ENCODE results near the gene VASP. TPM values are rescaled to one million over a fixed set of nuclear protein-coding genes. Genes with fewer than 3 reads are reported as not detected.

Gene VASP
- total RNA-seq, 1 donor = 71.3 TPM

GRCh38 chr19:45473682-45474605 is 33.3 kb upstream of the VASP start:
- H3K27ac ChIP-seq (ENCODE audit: low read depth, low read length) = no peak overlapping the region
- DNase-seq (ENCODE audit: insufficient read length, low spot score, missing footprints) = peak; percentile 58
- TF ChIP-seq CTCF (IDR thresholded peaks at IDR 0.05; ENCODE audit: extremely low read depth, low read depth, low read length) = no peak
- no peaks in the 10 kb centered on the region for H3K9me3 ChIP-seq (ENCODE audit: low read depth, low read length)
- H3K79me2 ChIP-seq (ENCODE audit: insufficient read depth, low read length) = peaks cover 44% of the 10 kb centered on the region
- H3K4me2 ChIP-seq (ENCODE audit: insufficient read depth, low read length) = no peak overlapping the region
- H3K36me3 ChIP-seq (ENCODE audit: insufficient read depth, low read length) = peaks cover 8% of the 10 kb centered on the region
- H3K4me3 ChIP-seq (ENCODE audit: insufficient read depth, low read length) = no peak overlapping the region
- H2AFZ ChIP-seq (ENCODE audit: low read length) = no peak overlapping the region
- no peaks in the 10 kb centered on the region for H3K27me3 ChIP-seq (ENCODE audit: insufficient read depth, low read length)
- H4K20me1 ChIP-seq (ENCODE audit: insufficient read depth, low read length) = no peaks in the 10 kb centered on the region
- H3K4me1 ChIP-seq (ENCODE audit: insufficient read depth, low read length) = peaks cover 17% of the 10 kb centered on the region

GRCh38 chr19:45474606-45475521 is 32.4 kb upstream of the VASP start:
- no peak for TF ChIP-seq CTCF (IDR thresholded peaks at IDR 0.05; ENCODE audit: extremely low read depth, low read depth, low read length)
- no peak overlapping the region for H3K4me2 ChIP-seq (ENCODE audit: insufficient read depth, low read length)
- peaks cover 38% of the 10 kb centered on the region for H3K79me2 ChIP-seq (ENCODE audit: insufficient read depth, low read length)
- H3K36me3 ChIP-seq (ENCODE audit: insufficient read depth, low read length) = peaks cover 8% of the 10 kb centered on the region
- H3K9me3 ChIP-seq (ENCODE audit: low read depth, low read length) = no peaks in the 10 kb centered on the region
- no peak overlapping the region for H2AFZ ChIP-seq (ENCODE audit: low read length)
- peaks cover 17% of the 10 kb centered on the region for H3K4me1 ChIP-seq (ENCODE audit: insufficient read depth, low read length)
- H4K20me1 ChIP-seq (ENCODE audit: insufficient read depth, low read length) = no peaks in the 10 kb centered on the region
- no peak overlapping the region for H3K27ac ChIP-seq (ENCODE audit: low read depth, low read length)
- no peaks in the 10 kb centered on the region for H3K27me3 ChIP-seq (ENCODE audit: insufficient read depth, low read length)
- H3K4me3 ChIP-seq (ENCODE audit: insufficient read depth, low read length) = no peak overlapping the region
- DNase-seq (ENCODE audit: insufficient read length, low spot score, missing footprints) = no peak

- H3K36me3 ChIP-seq (ENCODE audit: insufficient read depth, low read length) = peaks cover 8% of the 10 kb centered on the region
- no peaks in the 10 kb centered on the region for H3K9me3 ChIP-seq (ENCODE audit: low read depth, low read length)
- no peak overlapping the region for H3K4me2 ChIP-seq (ENCODE audit: insufficient read depth, low read length)
- TF ChIP-seq CTCF (IDR thresholded peaks at IDR 0.05; ENCODE audit: extremely low read depth, low read depth, low read length) = no peak
- no peak for DNase-seq (ENCODE audit: insufficient read length, low spot score, missing footprints)
- peaks cover 16% of the 10 kb centered on the region for H3K4me1 ChIP-seq (ENCODE audit: insufficient read depth, low read length)
- H4K20me1 ChIP-seq (ENCODE audit: insufficient read depth, low read length) = no peaks in the 10 kb centered on the region
- peaks cover 31% of the 10 kb centered on the region for H3K79me2 ChIP-seq (ENCODE audit: insufficient read depth, low read length)
- H3K4me3 ChIP-seq (ENCODE audit: insufficient read depth, low read length) = no peak overlapping the region
- H2AFZ ChIP-seq (ENCODE audit: low read length) = no peak overlapping the region
- no peaks in the 10 kb centered on the region for H3K27me3 ChIP-seq (ENCODE audit: insufficient read depth, low read length)
- no peak overlapping the region for H3K27ac ChIP-seq (ENCODE audit: low read depth, low read length)
Observed at GRCh38 chr19:45475537-45476291, 31.6 kb upstream of the VASP start.
